Right lobe of liver (tissue), 4 donors: ENCODE results near the gene HSD17B12.
"Not testable (repeated sequence)": the region's sequence is repeated elsewhere in the genome, so short reads cannot be mapped to it uniquely, and the experiment has no call there.

Experiments used
- POLR2A ChIP-seq: fragments of 450-650 bp; IDR thresholded peaks from one replicate; pipeline ENCODE4 v1.6.1; 2017; ENCODE audit warnings: antibody characterized with exemption, mild to moderate bottlenecking
- TF ChIP-seq, protein P1 (sequence below), 4 donors: fragments of 200-600 bp in 3 of 4; fragments of 450-650 bp in 1 of 4; IDR thresholded peaks; one replicate each; pipeline versions ENCODE4 v1.5.1 to v1.8.0; 2016 to 2022; ENCODE audit warnings: antibody characterized with exemption in 4 of 4, mild to moderate bottlenecking in 2 of 4
- donor health status: DM: no; HTN: no; CAD: no.
- donor health status: DM: no; HTN: no; CAD: no.
- donor health status: DM: no; HTN: yes; CAD: no.

GRCh38 chr11:43671284-43671683, 9.3 kb upstream of the HSD17B12 start:
- TF ChIP-seq, protein P1, sequence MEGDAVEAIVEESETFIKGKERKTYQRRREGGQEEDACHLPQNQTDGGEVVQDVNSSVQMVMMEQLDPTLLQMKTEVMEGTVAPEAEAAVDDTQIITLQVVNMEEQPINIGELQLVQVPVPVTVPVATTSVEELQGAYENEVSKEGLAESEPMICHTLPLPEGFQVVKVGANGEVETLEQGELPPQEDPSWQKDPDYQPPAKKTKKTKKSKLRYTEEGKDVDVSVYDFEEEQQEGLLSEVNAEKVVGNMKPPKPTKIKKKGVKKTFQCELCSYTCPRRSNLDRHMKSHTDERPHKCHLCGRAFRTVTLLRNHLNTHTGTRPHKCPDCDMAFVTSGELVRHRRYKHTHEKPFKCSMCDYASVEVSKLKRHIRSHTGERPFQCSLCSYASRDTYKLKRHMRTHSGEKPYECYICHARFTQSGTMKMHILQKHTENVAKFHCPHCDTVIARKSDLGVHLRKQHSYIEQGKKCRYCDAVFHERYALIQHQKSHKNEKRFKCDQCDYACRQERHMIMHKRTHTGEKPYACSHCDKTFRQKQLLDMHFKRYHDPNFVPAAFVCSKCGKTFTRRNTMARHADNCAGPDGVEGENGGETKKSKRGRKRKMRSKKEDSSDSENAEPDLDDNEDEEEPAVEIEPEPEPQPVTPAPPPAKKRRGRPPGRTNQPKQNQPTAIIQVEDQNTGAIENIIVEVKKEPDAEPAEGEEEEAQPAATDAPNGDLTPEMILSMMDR (IDR thresholded peaks at IDR 0.05), result not testable (repeated sequence)
- not testable (repeated sequence) for TF ChIP-seq POLR2A
